Esophagus muscularis mucosa (tissue), 3 donors: ENCODE measurements around the gene TMEM123.

Experiments used
- CTCF ChIP-seq, 3 experiments: fragments of 200-600 bp in 2 of 3; fragments of 450-650 bp in 1 of 3; sonication (generic) in 2 of 3; IDR thresholded peaks; one replicate each; pipeline ENCODE4 v1.5.1; 2017 to 2019; ENCODE audit warnings: antibody characterized with exemption in 3 of 3, mild to moderate bottlenecking in 2 of 3, moderate library complexity in 1 of 3
- POLR2A ChIP-seq: fragments of 450-650 bp; IDR thresholded peaks from one replicate; pipeline ENCODE4 v1.6.1; 2017; ENCODE audit warnings: antibody characterized with exemption, moderate library complexity, mild to moderate bottlenecking, low read depth
- POLR2AphosphoS5 ChIP-seq, 2 donors: sonication (generic); formaldehyde crosslinking; IDR thresholded peaks; one replicate each; pipeline ENCODE4 v1.6.1; 2017; ENCODE audit warnings: antibody characterized with exemption in 2 of 2

- TF ChIP-seq CTCF (IDR thresholded peaks at IDR 0.05): no peak
- no peak for TF ChIP-seq POLR2A
- TF ChIP-seq POLR2AphosphoS5 (IDR thresholded peaks at IDR 0.05): no peak
Observed at GRCh38 chr11:102459393-102459792, 6.8 kb upstream of the TMEM123 start.
